Measurements from ENCODE around the gene TMEM178A. TPM values are rescaled to one million over a fixed set of nuclear protein-coding genes. Genes with fewer than 3 reads are reported as not detected.

Gene TMEM178A
- total RNA-seq (2022; extraction: Qiagen RNA extraction), result 0.10 to 0.16 TPM (median 0.13 TPM) in 5 replicates

DNA sequence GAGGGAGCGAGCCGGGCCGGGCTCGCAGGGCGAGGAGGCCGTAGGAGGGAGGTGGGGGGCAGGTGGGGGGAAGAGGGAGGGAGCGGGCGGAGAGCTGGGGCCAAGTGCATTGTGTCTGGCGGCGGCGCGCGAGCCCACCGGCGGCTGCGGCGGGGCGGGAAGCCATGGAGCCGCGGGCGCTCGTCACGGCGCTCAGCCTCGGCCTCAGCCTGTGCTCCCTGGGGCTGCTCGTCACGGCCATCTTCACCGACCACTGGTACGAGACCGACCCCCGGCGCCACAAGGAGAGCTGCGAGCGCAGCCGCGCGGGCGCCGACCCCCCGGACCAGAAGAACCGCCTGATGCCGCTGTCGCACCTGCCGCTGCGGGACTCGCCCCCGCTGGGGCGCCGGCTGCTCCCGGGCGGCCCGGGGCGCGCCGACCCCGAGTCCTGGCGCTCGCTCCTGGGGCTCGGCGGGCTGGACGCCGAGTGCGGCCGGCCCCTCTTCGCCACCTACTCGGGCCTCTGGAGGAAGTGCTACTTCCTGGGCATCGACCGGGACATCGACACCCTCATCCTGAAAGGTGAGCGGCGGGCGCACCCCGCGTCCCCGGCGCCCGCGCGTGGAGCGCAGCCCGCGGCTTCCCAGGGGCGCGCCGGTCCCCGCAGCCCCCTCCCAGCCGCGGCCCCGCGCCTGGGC lies at the start of gene TMEM178A:
Gene TMEM178A (plus strand): TSS at position 107 of the 680 bp plus-strand sequence. CDS start 58 bp downstream, at position 165.

Other genes with a start within 250 kb of the TMEM178A start
- 15.7 to 21.3 TPM (median 18.8 TPM) in 5 replicates for gene MAP4K3, start 228.6 kb upstream of the TMEM178A start, total RNA-seq (2022; extraction: Qiagen RNA extraction)
- gene THUMPD2, start 113.3 kb downstream of the TMEM178A start, total RNA-seq (2022; extraction: Qiagen RNA extraction), result 11.3 to 12.6 TPM (median 12.0 TPM) in 5 replicates